LNCAP (cell line): ENCODE data around the gene CALML3.

ENCODE experiments used
- CTCF ChIP-seq: fragments of 450-650 bp; IDR thresholded peaks from 2 replicates; pipeline ENCODE4 v1.5.1; 2017; ENCODE audit warnings: mild to moderate bottlenecking

CALML3 gene

GRCh38 chr10:5556576-5556975, 31.8 kb downstream of the CALML3 start:
- TF ChIP-seq CTCF, result no peak

- TF ChIP-seq CTCF, result no peak
These were observed 32.4 kb downstream of the CALML3 start for GRCh38 chr10:5557040-5557721.

DNA sequence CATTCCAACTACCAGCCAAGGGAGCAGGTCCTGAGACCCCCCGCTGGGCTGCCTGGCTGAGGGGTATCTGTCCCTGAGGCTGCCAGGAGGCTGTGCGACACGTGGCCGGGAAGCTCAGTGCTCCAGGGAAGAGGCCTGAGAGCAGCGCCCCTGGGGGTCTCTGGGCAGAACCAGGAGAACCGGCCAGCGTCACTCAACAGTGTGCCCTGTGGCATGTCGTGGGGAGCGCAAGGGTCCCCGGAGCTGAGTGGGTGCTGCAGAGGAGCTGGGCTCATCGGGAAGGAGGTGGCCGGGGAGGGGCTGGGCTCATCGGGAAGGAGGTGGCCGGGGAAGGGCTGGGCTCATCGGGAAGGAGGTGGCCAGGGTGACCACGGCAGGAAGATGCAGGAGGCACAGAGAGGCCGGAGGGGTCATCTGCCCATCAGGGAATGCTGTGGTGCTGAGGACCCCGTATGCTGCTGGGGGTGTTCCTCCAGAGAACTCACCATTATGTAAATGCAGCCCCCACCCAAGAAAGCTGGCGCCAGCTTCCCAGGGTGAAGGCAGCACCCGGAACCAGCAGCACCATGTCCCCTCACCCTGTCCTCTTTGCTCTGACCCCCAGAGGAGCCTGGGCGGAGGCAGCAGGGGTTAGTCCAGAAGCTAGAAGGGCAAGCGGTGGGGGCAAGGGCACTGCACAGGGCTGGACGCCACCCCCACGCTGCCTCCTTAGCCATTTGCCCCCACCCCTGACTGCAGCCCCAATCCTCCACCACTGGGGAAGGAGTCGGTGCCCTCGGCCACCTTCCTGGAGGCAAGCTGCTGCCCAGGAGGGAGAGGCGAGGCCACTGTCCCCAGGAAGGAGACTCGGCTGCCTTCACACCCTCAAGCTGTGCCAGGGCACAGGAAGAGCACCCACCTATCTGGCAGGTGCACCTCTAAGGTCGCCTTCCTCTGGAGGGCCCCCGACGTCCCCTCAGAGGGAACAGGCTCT, 33.3 kb downstream of the CALML3 start:
- no peak for TF ChIP-seq CTCF

DNA sequence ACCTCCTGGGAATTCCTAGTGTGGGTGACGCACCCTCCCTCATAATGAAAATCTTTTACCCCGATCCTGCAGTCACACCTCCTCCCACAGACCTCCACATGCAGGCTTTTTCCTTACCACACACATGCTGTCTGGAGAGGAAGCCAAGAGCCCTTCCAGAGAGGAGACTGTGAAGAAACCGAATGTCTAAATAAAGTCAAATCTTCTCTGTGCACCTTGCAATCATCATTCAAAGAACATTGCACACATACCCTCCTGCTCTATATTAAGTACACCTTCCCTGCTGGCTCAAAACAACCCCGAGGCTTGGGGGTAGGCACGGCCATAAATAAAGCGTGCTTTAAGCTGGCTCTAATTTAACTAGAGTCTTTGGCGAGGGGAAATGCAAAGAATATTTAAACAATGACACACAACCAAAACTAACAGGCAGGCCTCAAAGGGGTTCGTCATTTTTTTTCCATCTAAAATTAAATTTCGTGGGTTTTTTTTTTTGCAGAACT, 34.9 kb downstream of the CALML3 start:
- no peak for TF ChIP-seq CTCF

DNA sequence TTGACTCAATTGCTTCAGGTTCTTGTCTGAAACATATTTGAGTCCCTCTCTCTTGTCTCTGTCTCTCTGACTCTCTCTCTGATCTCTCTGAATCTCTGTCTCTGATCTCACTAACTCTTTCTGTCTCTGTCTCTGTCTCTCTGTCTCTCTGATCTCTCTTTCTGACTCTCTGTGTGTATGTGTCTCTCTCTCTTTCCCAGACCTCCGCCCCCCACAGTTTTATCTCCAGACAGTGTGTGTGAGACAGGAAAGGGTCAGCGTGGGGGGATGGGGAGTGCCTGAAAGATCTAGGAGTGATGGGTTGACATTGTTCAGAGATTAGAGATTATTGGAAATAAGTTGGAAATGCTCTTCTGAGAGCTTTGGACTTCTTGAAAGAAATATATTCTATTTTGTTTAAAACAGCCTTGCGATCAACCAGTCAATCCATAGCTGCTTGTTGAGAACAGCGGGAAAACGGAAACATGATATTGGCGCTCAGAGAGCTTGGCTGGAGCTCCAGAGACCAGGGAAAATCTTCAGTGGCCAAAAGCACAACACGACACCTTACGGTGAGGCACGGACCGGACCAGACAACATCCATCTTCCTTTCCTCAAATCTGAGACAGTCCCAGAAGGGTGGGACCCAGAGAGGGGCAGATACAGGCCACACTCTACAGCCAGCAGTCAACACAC, 35.5 kb downstream of the CALML3 start:
- no peak for TF ChIP-seq CTCF

DNA sequence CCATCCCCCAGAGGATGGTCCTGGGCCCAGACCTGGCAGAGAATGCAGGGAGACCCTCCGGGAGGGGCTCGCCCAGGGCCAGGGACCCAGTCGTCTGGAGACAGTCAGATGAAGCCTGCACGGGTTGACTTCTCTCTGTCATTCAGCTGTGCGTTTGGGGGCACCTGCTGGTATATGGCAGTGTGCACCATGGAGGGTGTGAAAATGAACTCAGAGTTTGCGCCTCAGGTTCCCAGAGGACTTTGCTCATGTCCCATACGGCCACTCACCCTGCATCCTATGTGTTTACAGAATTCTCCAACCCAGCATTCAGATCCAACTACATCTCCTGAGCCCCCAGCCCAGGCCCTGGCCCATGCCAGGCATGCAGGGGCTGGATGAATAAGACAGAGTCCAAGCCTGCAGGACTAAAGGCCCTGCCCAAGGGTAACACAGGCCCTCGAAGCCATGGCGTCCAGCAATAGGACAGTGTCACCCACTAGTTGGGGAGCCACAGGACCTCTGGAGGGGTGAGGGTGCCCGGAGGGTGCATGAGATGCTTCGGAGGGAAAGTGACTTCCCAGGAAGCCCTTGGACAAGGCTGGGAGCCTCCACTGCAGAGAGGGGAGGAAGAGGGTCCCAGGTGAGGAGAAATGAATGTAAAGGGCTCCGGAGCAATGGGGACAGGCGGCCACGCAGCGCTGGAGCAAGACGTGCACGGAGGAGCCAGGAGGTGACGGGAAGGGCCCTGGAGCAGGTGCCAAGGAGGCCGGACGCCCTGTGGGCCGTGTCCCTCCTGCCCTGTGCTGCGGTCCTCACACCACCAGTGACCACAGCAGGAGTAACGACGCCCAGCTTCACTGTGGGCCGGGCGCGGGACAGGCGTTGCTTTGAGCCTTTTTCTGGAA, 36.3 kb downstream of the CALML3 start:
- no peak for TF ChIP-seq CTCF
